Endothelial cell (in vitro differentiated cells): ENCODE data around the gene ARMCX4. TPM values are rescaled to one million over a fixed set of nuclear protein-coding genes. Genes with fewer than 3 reads are reported as not detected.

Experiments
- DNase-seq: peaks from one replicate; pipeline ENCODE4 v3.0.0; 2021; ENCODE audit warnings: low spot score
- H3K27ac Mint-ChIP-seq: one replicate; pipeline ENCODE4 v1.8.0; 2021; ENCODE audit warnings: mixed read lengths, inconsistent platforms; ENCODE audit not compliant: unreplicated experiment
- H3K27me3 Mint-ChIP-seq: one replicate; pipeline ENCODE4 v1.8.0; 2021; ENCODE audit warnings: mild to moderate bottlenecking, moderate library complexity, mixed read lengths, inconsistent platforms; ENCODE audit not compliant: unreplicated experiment
- H3K36me3 Mint-ChIP-seq: one replicate; pipeline ENCODE4 v1.8.0; 2021; ENCODE audit warnings: mild to moderate bottlenecking, low read depth, mixed read lengths, inconsistent platforms; ENCODE audit not compliant: unreplicated experiment
- H3K4me1 Mint-ChIP-seq: one replicate; pipeline ENCODE4 v1.8.0; 2021; ENCODE audit warnings: mild to moderate bottlenecking, mixed read lengths, inconsistent platforms; ENCODE audit not compliant: unreplicated experiment
- H3K4me3 Mint-ChIP-seq: one replicate; pipeline ENCODE4 v1.8.0; 2021; ENCODE audit warnings: mild to moderate bottlenecking, mixed read lengths, inconsistent platforms; ENCODE audit not compliant: unreplicated experiment
- H3K9me3 Mint-ChIP-seq: one replicate; pipeline ENCODE4 v1.8.0; 2021; ENCODE audit warnings: mixed read lengths, inconsistent platforms; ENCODE audit not compliant: unreplicated experiment
- CTCF ChIP-seq: fragments of 200-600 bp; sonication (generic); IDR thresholded peaks from one replicate; pipeline ENCODE4 v1.5.0; 2021; ENCODE audit warnings: antibody characterized with exemption; ENCODE audit not compliant: unreplicated experiment
- total RNA-seq: library from RNA; stranded (reverse); fragmentation: NEBNext Ultra II Directional; extraction: Animal tissue kit (Norgen Biotek cat#: 25700); gene quantifications from one replicate; pipeline ENCODE4 v1.2.1, GENCODE V29; 2021; ENCODE audit not compliant: unreplicated experiment

The ARMCX4 gene
- total RNA-seq, 1 donor from 2014 or later: 17.9 TPM

GRCh38 chrX:101507372-101507771 lies 22.1 kb downstream of the ARMCX4 start:
- TF ChIP-seq CTCF: no peak
- Mint-ChIP-seq H3K27me3 (peaks cover 1% of the 10 kb centered on the region), H3K4me1 (no peaks in the 10 kb centered on the region), H3K27ac (no peak overlapping the region), H3K36me3 (peaks cover 5% of the 10 kb centered on the region), H3K4me3 (no peak overlapping the region), H3K9me3 (no peaks in the 10 kb centered on the region)
- DNase-seq: no peak

GRCh38 chrX:101507986-101508385 lies 22.7 kb downstream of the ARMCX4 start:
- Mint-ChIP-seq H3K36me3 (peaks cover 5% of the 10 kb centered on the region), H3K4me3 (no peak overlapping the region), H3K27me3 (peaks cover 1% of the 10 kb centered on the region), H3K27ac (no peak overlapping the region), H3K9me3 (no peaks in the 10 kb centered on the region), H3K4me1 (no peaks in the 10 kb centered on the region)
- DNase-seq: no peak
- no peak for TF ChIP-seq CTCF

- H3K9me3 Mint-ChIP-seq: no peaks in the 10 kb centered on the region
- DNase-seq: no peak
These were observed 45.7 kb downstream of the ARMCX4 start for GRCh38 chrX:101530944-101531343.

More at GRCh38 chrX:101530944-101531343, 45.7 kb downstream of the ARMCX4 start:
- no peak for TF ChIP-seq CTCF
- Mint-ChIP-seq H3K4me3 (no peak overlapping the region), H3K27ac (peak overlapping the region; percentile 36), H3K4me1 (no peaks in the 10 kb centered on the region), H3K36me3 (no peaks in the 10 kb centered on the region), H3K27me3 (peaks cover 2% of the 10 kb centered on the region)

Other genes with a start within 250 kb of the ARMCX4 start
- gene TAF7L, start 194.1 kb upstream of the ARMCX4 start, total RNA-seq: 0.31 TPM
- gene TIMM8A, start 136.7 kb upstream of the ARMCX4 start, total RNA-seq: 12.5 TPM
- gene BTK, start 99.3 kb upstream of the ARMCX4 start, total RNA-seq: 9.4 TPM
- 225 TPM for gene RPL36A, start 94.4 kb upstream of the ARMCX4 start, total RNA-seq
- 37.8 TPM for gene GLA, start 77.5 kb upstream of the ARMCX4 start, total RNA-seq
- gene HNRNPH2, start 77.2 kb upstream of the ARMCX4 start, total RNA-seq: 53.2 TPM
- 35.2 TPM for gene ARMCX1, start 65.1 kb downstream of the ARMCX4 start, total RNA-seq
- gene ARMCX6, start 132.5 kb downstream of the ARMCX4 start, total RNA-seq: 123 TPM
- 102 TPM for gene ARMCX3, start 137.7 kb downstream of the ARMCX4 start, total RNA-seq
- gene ARMCX2, start 174.4 kb downstream of the ARMCX4 start, total RNA-seq: 147 TPM